ENCODE results near the gene RP9.

- TF ChIP-seq KAT7 (CRISPR knock-in tag; IDR thresholded peaks at IDR 0.05; ENCODE audit: borderline replicate concordance) (no peak), CTCF (IDR thresholded peaks at IDR 0.05) (no peak), HMGXB4 (CRISPR knock-in tag; IDR thresholded peaks at IDR 0.05) (no peak)
These were observed 29.2 kb downstream of the RP9 start for GRCh38 chr7:33079763-33080690.
